Thyroid gland (tissue), 4 donors: Measurements from ENCODE around the gene UNC13A.

Source experiments
- POLR2A ChIP-seq, 2 donors: fragments of 450-650 bp; IDR thresholded peaks; one replicate each; pipeline ENCODE4 v1.6.1; 2017; ENCODE audit warnings: antibody characterized with exemption in 2 of 2, mild to moderate bottlenecking in 2 of 2, moderate library complexity in 1 of 2
- TF ChIP-seq, protein P1 (sequence below), 6 experiments: fragments of 200-600 bp in 3 of 6; fragments of 450-650 bp in 3 of 6; sonication (generic) in 3 of 6; IDR thresholded peaks; one replicate each; pipeline ENCODE4 v1.5.1; 2016 to 2019; ENCODE audit warnings: antibody characterized with exemption in 6 of 6, mild to moderate bottlenecking in 2 of 6, inconsistent platforms in 1 of 6, moderate library complexity in 1 of 6

DNA sequence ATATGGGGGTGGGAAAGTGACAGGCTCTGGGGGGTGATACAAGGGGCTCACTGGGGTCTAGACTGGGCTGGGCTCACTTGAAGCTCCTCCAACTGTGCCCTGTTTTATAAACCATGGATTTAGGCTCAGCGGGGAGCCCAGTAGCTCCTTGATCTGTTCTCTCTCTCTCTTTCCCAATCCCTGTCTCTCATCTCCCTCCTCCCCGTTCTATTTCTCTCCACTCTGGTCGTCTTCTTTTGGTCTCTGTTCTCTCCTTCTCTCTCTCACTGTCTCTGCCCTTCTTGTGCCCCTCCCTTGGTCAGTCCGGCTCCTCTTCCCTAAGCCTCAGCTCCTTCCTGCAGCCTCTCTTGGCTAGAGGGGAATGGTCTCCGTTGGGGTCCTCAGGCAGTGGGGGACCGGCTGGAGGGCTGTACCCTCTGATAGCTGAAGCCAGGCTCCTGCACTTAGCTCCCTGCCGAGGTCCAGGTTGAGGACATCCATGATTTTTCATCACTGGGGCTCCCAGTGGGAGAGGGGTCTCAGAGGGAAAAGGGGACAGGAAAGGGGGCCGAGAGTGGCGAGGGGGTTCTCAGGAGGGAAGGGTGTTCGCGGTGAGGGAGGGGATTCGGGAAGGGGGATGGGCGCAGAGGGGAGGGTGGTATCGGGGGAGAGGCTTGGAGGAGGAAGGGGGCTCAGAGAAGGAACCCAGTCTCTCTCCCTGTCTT, 8.5 kb downstream of the UNC13A start:
- TF ChIP-seq, protein P1, sequence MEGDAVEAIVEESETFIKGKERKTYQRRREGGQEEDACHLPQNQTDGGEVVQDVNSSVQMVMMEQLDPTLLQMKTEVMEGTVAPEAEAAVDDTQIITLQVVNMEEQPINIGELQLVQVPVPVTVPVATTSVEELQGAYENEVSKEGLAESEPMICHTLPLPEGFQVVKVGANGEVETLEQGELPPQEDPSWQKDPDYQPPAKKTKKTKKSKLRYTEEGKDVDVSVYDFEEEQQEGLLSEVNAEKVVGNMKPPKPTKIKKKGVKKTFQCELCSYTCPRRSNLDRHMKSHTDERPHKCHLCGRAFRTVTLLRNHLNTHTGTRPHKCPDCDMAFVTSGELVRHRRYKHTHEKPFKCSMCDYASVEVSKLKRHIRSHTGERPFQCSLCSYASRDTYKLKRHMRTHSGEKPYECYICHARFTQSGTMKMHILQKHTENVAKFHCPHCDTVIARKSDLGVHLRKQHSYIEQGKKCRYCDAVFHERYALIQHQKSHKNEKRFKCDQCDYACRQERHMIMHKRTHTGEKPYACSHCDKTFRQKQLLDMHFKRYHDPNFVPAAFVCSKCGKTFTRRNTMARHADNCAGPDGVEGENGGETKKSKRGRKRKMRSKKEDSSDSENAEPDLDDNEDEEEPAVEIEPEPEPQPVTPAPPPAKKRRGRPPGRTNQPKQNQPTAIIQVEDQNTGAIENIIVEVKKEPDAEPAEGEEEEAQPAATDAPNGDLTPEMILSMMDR (IDR thresholded peaks at IDR 0.05) = no peak
- TF ChIP-seq POLR2A (IDR thresholded peaks at IDR 0.05) = no peak
